LNCaP clone FGC (cell line): Measurements from ENCODE around the gene MIB1.

Experiments used
- DNase-seq: peaks from one replicate; pipeline ENCODE4 v3.0.0-alpha.2; 2011; ENCODE audit warnings: low read depth
- H3K4me3 ChIP-seq: 2 replicates; pipeline ENCODE4 v1.5.1; 2011; ENCODE audit warnings: mild to moderate bottlenecking, low read depth, low read length, control low read depth
- TF ChIP-seq, protein P1 (sequence below): IDR thresholded peaks from 2 replicates; pipeline ENCODE4 v1.5.1; 2012; ENCODE audit warnings: mild to moderate bottlenecking; ENCODE audit not compliant: control insufficient read depth, insufficient read depth; ENCODE audit errors: extremely low read depth

The MIB1 gene

DNA sequence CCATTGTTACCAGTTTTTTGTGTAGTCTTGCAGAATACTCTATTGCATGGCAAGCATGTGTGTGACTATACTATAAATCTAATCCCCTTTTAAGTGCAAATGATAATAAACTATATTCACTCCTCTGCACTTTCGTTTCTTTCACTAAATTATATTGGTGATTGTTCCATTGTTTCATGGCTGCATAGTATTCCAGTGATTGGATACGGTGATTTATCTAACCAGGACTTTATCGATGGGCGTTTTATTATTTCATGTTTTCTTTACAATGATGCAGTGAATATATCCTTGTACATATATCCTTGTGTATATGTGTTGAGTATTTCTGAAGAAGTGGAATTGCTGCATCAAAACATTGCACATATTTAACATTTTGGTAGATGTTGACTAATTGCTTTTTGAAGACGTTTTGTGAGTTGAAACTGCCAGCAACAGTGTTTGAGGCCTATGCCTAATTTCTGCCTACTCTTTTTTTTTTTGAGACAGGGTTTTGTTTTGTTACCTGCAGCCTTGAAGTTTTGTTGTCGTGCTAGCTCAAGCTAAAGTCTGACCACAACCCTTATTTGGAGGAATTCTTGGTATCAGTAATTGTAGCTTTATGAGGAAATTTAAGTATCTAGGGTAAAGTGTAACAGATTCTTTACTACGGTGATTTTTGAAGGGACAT is 2.7 kb downstream of the MIB1 start:
- DNase-seq: no peak
- H3K4me3 ChIP-seq: no peak overlapping the region
- TF ChIP-seq, protein P1, sequence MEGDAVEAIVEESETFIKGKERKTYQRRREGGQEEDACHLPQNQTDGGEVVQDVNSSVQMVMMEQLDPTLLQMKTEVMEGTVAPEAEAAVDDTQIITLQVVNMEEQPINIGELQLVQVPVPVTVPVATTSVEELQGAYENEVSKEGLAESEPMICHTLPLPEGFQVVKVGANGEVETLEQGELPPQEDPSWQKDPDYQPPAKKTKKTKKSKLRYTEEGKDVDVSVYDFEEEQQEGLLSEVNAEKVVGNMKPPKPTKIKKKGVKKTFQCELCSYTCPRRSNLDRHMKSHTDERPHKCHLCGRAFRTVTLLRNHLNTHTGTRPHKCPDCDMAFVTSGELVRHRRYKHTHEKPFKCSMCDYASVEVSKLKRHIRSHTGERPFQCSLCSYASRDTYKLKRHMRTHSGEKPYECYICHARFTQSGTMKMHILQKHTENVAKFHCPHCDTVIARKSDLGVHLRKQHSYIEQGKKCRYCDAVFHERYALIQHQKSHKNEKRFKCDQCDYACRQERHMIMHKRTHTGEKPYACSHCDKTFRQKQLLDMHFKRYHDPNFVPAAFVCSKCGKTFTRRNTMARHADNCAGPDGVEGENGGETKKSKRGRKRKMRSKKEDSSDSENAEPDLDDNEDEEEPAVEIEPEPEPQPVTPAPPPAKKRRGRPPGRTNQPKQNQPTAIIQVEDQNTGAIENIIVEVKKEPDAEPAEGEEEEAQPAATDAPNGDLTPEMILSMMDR: no peak

DNA sequence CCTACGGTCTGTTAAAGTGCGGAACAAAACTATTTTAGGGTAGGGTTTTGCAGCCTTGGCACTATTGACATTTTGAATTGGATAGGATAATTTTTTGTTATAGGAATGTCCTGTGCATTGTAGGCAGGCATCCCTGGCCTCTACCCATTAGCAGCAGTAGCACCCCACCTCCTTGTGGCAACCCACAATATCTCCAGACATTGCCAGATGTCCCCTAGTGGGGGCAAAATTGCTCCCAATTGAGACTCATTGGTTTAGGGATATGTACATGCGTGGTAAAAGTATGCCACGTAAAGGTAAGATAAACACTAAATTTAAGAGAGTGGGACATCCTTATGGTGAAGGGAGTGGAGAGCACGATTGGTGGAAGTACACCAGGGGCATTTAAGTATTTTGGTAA is 4.6 kb downstream of the MIB1 start:
- TF ChIP-seq, protein P1: no peak
- no peak for DNase-seq
- no peak overlapping the region for H3K4me3 ChIP-seq

DNA sequence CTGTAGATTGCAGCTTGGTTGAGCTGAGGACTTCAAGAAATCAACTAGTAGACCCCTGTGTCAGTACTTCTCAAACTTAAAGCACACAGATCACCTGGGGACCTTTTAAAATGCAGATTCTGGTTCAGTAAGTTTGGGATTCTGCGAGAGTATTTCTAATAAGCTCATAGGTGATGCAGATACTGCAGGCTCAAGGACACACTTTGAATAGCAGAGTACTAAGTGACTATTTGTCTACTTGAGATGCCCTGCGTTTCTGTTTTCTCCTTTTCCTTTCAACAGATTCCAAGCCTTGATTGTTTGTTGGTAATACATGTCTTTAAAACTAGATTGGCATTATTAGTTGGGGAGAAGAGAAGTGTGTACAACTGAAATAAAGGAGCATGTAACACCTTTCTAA is 6.7 kb downstream of the MIB1 start:
- TF ChIP-seq, protein P1: no peak
- H3K4me3 ChIP-seq: no peak overlapping the region

DNA sequence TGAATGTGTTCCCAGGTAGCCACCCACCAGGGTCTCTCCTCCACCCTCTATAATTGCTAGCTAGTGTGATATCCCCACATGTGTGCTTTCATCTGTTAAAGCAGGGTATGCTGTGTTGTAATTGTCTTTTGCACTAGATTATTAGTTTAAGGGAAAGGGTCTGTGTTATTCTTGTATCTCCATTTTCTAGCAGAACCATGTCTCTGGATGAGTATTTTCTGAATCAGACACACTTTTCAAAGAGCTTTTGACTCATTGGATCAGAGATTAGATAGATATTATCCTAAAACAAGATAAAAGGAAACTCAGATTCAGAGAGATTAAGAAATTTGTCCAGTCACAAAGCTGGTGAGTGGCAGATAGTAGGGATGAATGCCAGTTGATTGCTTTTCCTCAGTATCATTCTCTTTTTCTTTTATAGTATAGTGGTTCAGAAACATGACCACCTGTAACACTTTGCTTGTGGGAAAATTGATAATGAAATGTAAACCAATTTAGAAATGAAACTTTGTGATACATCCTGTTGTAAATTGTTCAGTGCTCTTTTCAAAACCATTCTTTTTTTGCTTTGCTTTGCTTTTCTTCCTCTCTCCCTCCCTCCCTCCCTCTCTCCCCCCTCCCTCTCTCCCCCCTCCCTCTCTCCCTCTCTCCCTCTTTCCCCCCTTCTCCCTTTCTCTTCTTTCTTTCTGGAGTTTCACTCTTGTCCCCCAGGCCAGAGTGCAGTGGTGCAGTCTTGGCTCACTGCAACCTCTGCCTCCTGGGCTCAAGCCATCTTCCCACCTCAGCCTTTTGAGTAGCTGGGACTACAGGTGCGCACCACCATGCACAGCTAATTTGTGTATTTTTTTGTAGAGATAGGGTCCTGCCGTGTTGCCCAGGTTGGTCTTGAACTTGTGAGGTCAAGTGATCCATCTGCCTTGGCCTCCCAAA is 7.4 kb downstream of the MIB1 start:
- no peak overlapping the region for H3K4me3 ChIP-seq
- no peak for DNase-seq
- TF ChIP-seq, protein P1: no peak

More for the DNA sequence above, 6.7 kb downstream of the MIB1 start:
- DNase-seq: no peak

DNA sequence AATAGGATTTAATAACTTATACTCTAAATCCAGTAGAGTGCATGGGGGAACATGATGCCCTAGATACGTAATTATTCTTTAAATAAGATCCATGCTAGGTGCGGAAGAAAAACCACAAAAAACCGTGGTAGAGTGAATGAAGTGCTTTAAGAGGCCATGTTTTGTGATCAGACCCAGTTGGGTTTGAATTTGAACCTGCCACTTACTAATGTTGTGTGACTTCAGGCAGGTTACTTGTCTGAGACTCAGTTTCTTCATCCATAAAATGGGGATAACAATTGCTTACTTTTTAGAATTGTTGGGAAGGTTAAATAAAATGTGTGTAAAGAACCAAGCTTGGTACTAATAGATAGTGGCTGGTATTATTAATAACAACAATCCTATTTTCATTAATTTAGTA is 17.2 kb downstream of the MIB1 start:
- no peak for DNase-seq
- H3K4me3 ChIP-seq: no peak overlapping the region
- TF ChIP-seq, protein P1: no peak

DNA sequence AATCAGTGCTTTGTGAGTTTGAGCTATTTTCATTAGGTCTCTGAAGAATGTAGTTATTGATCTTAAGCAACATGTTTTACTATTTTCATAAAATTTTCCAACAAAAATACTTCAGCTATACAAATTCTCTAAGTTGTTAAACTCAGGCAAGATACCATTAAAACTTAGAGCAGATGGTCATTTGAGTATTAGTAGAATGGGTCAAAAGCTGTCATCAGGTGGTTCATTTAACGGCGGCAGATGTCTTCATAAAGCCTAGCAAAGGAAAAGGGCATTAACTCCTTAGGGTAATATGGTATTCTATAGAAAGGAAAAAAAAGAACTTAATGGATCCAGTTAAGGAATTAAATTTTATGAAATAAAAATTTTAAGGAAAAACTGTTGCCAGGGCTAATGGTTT is 19.2 kb downstream of the MIB1 start:
- no peak for DNase-seq
- TF ChIP-seq, protein P1: no peak
- H3K4me3 ChIP-seq: no peak overlapping the region
